Smooth muscle cell (in vitro differentiated cells): Measurements from ENCODE around the gene TTC21A. TPM values are rescaled to one million over a fixed set of nuclear protein-coding genes. Genes with fewer than 3 reads are reported as not detected.

Experiments
- DNase-seq: peaks from one replicate; lab custom pipeline; 2025; ENCODE audit not compliant: unreplicated experiment; lab: John Stamatoyannopoulos, UW
- H2AFZ ChIP-seq: fragments of 200-600 bp; sonication (generic); 2 replicates; pipeline ENCODE4 v1.6.0; 2016; ENCODE audit warnings: antibody characterized with exemption, low read depth, mild to moderate bottlenecking
- H3F3A ChIP-seq: fragments of 200-600 bp; sonication (generic); 2 replicates; pipeline ENCODE4 v1.6.0; 2017; ENCODE audit warnings: antibody characterized with exemption, low read depth
- H3K27ac ChIP-seq: fragments of 200-600 bp; sonication (generic); 2 replicates; pipeline ENCODE4 v1.5.1; 2016; ENCODE audit warnings: low read depth, mild to moderate bottlenecking
- H3K27me3 ChIP-seq: fragments of 200-600 bp; sonication (generic); 2 replicates; pipeline ENCODE4 v1.6.1; 2016; ENCODE audit warnings: low read depth, mild to moderate bottlenecking
- H3K36me3 ChIP-seq: fragments of 200-600 bp; sonication (generic); 2 replicates; pipeline ENCODE4 v1.5.1; 2016; ENCODE audit warnings: low read depth
- H3K4me1 ChIP-seq: fragments of 200-600 bp; sonication (generic); 2 replicates; pipeline ENCODE4 v1.5.1; 2016; ENCODE audit warnings: low read depth
- H3K4me2 ChIP-seq: fragments of 200-600 bp; sonication (generic); 2 replicates; pipeline ENCODE4 v1.6.0; 2016; ENCODE audit warnings: mild to moderate bottlenecking
- H3K4me3 ChIP-seq: fragments of 200-600 bp; sonication (generic); 2 replicates; pipeline ENCODE4 v1.5.1; 2016; ENCODE audit warnings: mild to moderate bottlenecking
- H3K79me2 ChIP-seq: fragments of 200-600 bp; sonication (generic); 2 replicates; pipeline ENCODE4 v1.6.0; 2016; ENCODE audit warnings: low read depth, mild to moderate bottlenecking
- H3K9ac ChIP-seq: fragments of 200-600 bp; sonication (generic); 2 replicates; pipeline ENCODE4 v1.6.0; 2016; ENCODE audit warnings: low read depth
- H3K9me3 ChIP-seq: fragments of 200-600 bp; sonication (generic); replicated peaks from 2 replicates; pipeline ENCODE4 v1.5.1; 2016; ENCODE audit warnings: low read depth
- H4K20me1 ChIP-seq: fragments of 200-600 bp; sonication (generic); 2 replicates; pipeline ENCODE4 v1.6.0; 2016; ENCODE audit warnings: low read depth
- CTCF ChIP-seq: fragments of 200-600 bp; sonication (generic); IDR thresholded peaks from 2 replicates; pipeline ENCODE4 v1.5.1; 2017; ENCODE audit warnings: borderline replicate concordance, mild to moderate bottlenecking, antibody characterized with exemption; ENCODE audit not compliant: insufficient read depth, poor library complexity, severe bottlenecking
- WGBS: methylation state at CpG from one replicate; pipeline ENCODE4 v1.1.7; 2016; ENCODE audit warnings: low lambda C conversion rate; 5-methylcytosine and 5-hydroxymethylcytosine counted together
- polyA plus RNA-seq: library from polyadenylated mRNA; unstranded; fragments of >200 nt; fragmentation: Nextera tagmentation; extraction: Ambion mirVana; gene quantifications from 2 replicates; pipeline ENCODE4 v1.2.1, GENCODE V29; 2016
- total RNA-seq: library from RNA; depleted of rRNA; stranded (reverse); fragments of >200 nt; gene quantifications from 2 replicates; pipeline ENCODE4 v1.2.3, GENCODE V29; 2014

The TTC21A gene
- total and polyA plus RNA-seq, 2 experiments from 2014 or later = 2.3 to 10.6 TPM

- Histone ChIP-seq H3K4me3 (peak overlapping the region; percentile 80), H3K9ac (peak overlapping the region; percentile 74), H2AFZ (no peak overlapping the region), H3K79me2 (peaks cover 84% of the 10 kb centered on the region), H3K4me1 (peaks cover 34% of the 10 kb centered on the region), H3K4me2 (peak overlapping the region; percentile 87), H3K36me3 (peaks cover 12% of the 10 kb centered on the region), H3K27ac (peak overlapping the region; percentile 97), H3K27me3 (no peaks in the 10 kb centered on the region), H3F3A (peaks cover 63% of the 10 kb centered on the region), H3K9me3 (no peaks in the 10 kb centered on the region), H4K20me1 (peaks cover 100% of the 10 kb centered on the region)
- TF ChIP-seq CTCF = no peak
- WGBS = 3% methylated on average over 9 of the region's 9 CpGs
- no peak for DNase-seq
Measured at GRCh38 chr3:39147711-39148434, 40.4 kb downstream of the TTC21A start.

- no peak for DNase-seq
- peaks cover 8% of the 10 kb centered on the region for H3K36me3 ChIP-seq
- 10% methylated on average over 9 of the region's 9 CpGs for WGBS
- H3F3A ChIP-seq = peaks cover 62% of the 10 kb centered on the region
- no peaks in the 10 kb centered on the region for H3K27me3 ChIP-seq
- H3K4me2 ChIP-seq = peak overlapping the region; percentile 87
- no peak for TF ChIP-seq CTCF
- peaks cover 82% of the 10 kb centered on the region for H3K79me2 ChIP-seq
- no peaks in the 10 kb centered on the region for H3K9me3 ChIP-seq
- no peak overlapping the region for H2AFZ ChIP-seq
- peaks cover 97% of the 10 kb centered on the region for H4K20me1 ChIP-seq
- H3K9ac ChIP-seq = peak overlapping the region; percentile 74
- peak overlapping the region; percentile 97 for H3K27ac ChIP-seq
- H3K4me1 ChIP-seq = peaks cover 34% of the 10 kb centered on the region
- peak overlapping the region; percentile 80 for H3K4me3 ChIP-seq
Measured at GRCh38 chr3:39148435-39149058, 41.1 kb downstream of the TTC21A start.

GRCh38 chr3:39149059-39149455 lies 41.6 kb downstream of the TTC21A start:
- WGBS = 31% methylated on average over 4 of the region's 4 CpGs
- no peak for DNase-seq
- Histone ChIP-seq H3K79me2 (peaks cover 77% of the 10 kb centered on the region), H3K4me2 (peak overlapping the region; percentile 87), H2AFZ (no peak overlapping the region), H3K4me1 (peaks cover 34% of the 10 kb centered on the region), H3K27me3 (no peaks in the 10 kb centered on the region), H3K36me3 (peaks cover 8% of the 10 kb centered on the region), H3F3A (peaks cover 63% of the 10 kb centered on the region), H3K9me3 (no peaks in the 10 kb centered on the region), H4K20me1 (peaks cover 92% of the 10 kb centered on the region), H3K27ac (peak overlapping the region; percentile 97), H3K9ac (peak overlapping the region; percentile 74), H3K4me3 (peak overlapping the region; percentile 80)
- TF ChIP-seq CTCF = no peak
